ENCODE results near the gene SNX8. TPM values are rescaled to one million over a fixed set of nuclear protein-coding genes. Genes with fewer than 3 reads are reported as not detected.
A peak's percentile ranks its signal among the peaks of the same experiment; 100 is the strongest.

SNX8 gene
- total RNA-seq, 4 donors from 2014 or later, result 6.4 to 28.1 (median 24.8) TPM

DNA sequence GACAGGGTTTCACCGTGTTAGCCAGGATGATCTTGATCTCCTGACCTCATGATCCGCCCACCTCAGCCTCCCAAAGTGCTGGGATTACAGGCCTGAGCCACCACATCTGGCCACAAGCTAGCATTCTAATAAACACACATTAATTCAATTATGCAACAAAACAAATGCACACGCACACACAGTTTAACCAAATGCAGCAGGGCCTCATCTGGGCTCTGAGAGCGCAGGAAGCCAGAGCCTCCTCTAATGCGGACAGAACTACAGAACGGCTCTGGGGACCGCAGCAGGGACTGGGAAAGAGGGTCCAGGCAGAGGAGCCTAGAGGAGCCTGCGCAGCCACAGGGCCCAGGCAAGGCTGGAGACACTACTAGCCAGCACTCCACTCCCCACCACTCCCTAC lies 85.3 kb downstream of the SNX8 start:
- intact Hi-C loops (cut with DNase I; ENCODE audit: low total_unique reads), result no loop called here

DNA sequence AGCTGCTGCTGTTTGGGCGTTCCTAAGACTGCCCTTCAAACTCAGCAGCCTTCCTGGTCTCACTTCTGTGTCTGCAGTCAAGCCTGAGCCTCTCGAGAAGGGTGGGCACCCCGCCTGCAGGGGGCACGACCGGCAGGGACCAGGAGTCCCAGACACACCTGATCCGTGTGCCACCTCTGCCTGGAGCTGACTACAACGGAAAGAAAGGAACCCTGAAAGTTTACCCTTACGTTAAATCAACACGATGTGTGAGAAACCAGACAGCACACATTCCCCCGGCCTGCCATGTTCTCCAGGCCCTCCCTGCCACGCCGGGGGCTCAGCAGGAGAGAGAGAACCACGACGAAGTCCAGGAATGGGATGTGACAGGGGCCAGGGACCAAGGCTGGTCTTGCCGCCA lies 86.5 kb downstream of the SNX8 start:
- TF ChIP-seq POLR2A (IDR thresholded peaks at IDR 0.05) (no peak), CTCF (IDR thresholded peaks at IDR 0.05 in 4 of 5, conservative IDR thresholded peaks at IDR 0.05 in 1 of 5) (no peak)
- intact Hi-C loops (cut with DNase I; ENCODE audit: low total_unique reads), result no loop called here
- Histone ChIP-seq H3K9me3 (no peaks in the 10 kb centered on the region), H3K27ac (no peak overlapping the region), H3K4me1 (peaks cover 27 to 37% of the 10 kb centered on the region in 2 donors), H3K27me3 (no peaks in the 10 kb centered on the region), H3K4me3 (no peak overlapping the region), H3K36me3 (peaks cover 0 to 29% of the 10 kb centered on the region in 2 donors)
- DNase-seq (no peak), ATAC-seq (no peak)
- in situ Hi-C loops (cut with MboI; ENCODE audit: low sequenced_read_pairs in 4 of 4), result no loop called here

More for the DNA sequence above, 85.3 kb downstream of the SNX8 start:
- Histone ChIP-seq H3K36me3 (peaks cover 0 to 29% of the 10 kb centered on the region in 2 donors), H3K27me3 (no peaks in the 10 kb centered on the region), H3K27ac (no peak overlapping the region), H3K4me1 (peaks cover 26 to 37% of the 10 kb centered on the region in 2 donors), H3K9me3 (no peaks in the 10 kb centered on the region), H3K4me3 (no peak overlapping the region)
- DNase-seq, result no peak
- in situ Hi-C loops (cut with MboI; ENCODE audit: low sequenced_read_pairs in 4 of 4), result no loop called here
- ATAC-seq, result no peak
- no peak for TF ChIP-seq POLR2A (IDR thresholded peaks at IDR 0.05)
- no peak for TF ChIP-seq CTCF (IDR thresholded peaks at IDR 0.05 in 4 of 5, conservative IDR thresholded peaks at IDR 0.05 in 1 of 5)

DNA sequence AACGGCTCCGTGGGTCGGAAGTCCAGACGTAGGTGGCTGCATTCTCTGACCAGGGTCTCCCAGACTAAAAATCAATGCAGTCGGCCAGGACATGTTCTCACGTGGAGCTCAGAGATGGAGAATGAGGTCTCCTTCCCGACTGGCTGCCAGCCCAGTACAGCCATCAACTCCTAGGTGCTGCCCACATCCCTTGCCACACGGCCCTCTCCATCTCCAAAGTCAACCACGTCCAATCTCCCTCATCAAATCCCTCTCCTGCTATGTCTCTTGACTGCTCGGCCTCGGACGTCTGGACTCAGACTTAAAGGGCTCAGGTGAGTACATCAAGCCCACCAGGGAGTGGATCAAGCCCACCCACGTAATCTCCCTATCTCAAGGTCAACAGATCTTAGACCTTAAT lies 88.4 kb downstream of the SNX8 start:
- no peak for DNase-seq
- peak overlapping the region in 3 of 4 donors; percentile 69 to 82 (median 80) for H3K27ac ChIP-seq
- peaks cover 0 to 40% of the 10 kb centered on the region in 2 donors for H3K36me3 ChIP-seq
- TF ChIP-seq CTCF (IDR thresholded peaks at IDR 0.05 in 4 of 5, conservative IDR thresholded peaks at IDR 0.05 in 1 of 5), result no peak
- TF ChIP-seq POLR2A (IDR thresholded peaks at IDR 0.05), result no peak
- ATAC-seq, result no peak
- no peak overlapping the region for H3K4me3 ChIP-seq
- intact Hi-C loops (cut with DNase I; ENCODE audit: low total_unique reads) (no loop called here), in situ Hi-C loops (cut with MboI; ENCODE audit: low sequenced_read_pairs in 4 of 4) (no loop called here)
- H3K9me3 ChIP-seq, result no peaks in the 10 kb centered on the region
- peaks cover 14 to 22% of the 10 kb centered on the region in 2 donors for H3K4me1 ChIP-seq
- H3K27me3 ChIP-seq, result no peaks in the 10 kb centered on the region

DNA sequence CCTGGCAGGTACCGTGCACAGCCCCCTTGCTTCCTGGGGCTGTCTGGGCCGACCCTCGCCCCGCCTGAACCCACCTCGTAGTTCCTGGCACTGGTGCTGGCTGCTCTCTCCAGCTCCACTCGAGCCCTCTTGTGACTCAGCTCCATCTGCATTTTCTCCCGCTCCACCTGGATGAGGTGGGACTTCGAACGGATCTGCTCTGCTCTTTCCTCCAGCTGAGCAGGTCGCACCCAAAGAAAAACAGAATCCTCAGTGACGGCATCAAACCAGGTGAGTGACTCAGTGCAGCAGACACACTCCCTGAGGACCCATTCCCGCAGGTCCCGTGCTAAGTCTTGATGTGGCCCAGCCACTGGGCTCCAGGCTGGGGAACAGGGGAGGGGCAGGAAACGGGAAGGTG lies 88.9 kb downstream of the SNX8 start:
- peak overlapping the region; percentile 49 to 82 (median 74) for H3K27ac ChIP-seq
- H3K4me3 ChIP-seq, result no peak overlapping the region
- intact Hi-C loops (cut with DNase I; ENCODE audit: low total_unique reads) (no loop called here), in situ Hi-C loops (cut with MboI; ENCODE audit: low sequenced_read_pairs in 4 of 4) (no loop called here)
- H3K27me3 ChIP-seq, result no peaks in the 10 kb centered on the region
- TF ChIP-seq POLR2A (IDR thresholded peaks at IDR 0.05) (no peak), CTCF (IDR thresholded peaks at IDR 0.05 in 4 of 5, conservative IDR thresholded peaks at IDR 0.05 in 1 of 5) (no peak)
- H3K4me1 ChIP-seq, result peaks cover 14 to 20% of the 10 kb centered on the region in 2 donors
- no peaks in the 10 kb centered on the region for H3K9me3 ChIP-seq
- ATAC-seq (peak; percentile 20 to 42), DNase-seq (no peak)
- peaks cover 0 to 38% of the 10 kb centered on the region in 2 donors for H3K36me3 ChIP-seq

DNA sequence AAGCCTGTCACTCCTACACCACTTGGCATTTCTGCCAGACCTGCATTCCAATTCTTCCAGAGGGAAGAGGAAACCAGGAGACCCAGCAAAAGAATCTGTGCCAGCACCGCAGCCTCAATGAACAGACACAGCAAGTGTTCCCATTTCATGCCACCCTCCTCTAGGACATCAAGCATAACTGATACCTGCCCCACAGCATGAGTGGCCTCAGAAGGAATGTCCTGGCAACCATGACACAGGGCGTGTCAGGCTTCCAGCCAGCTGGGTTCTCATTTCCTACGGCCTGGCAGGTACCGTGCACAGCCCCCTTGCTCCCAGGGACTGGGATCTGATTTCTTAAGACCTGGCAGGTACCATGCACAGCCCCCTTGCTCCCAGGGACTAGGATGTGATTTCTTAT lies 89.3 kb downstream of the SNX8 start:
- Histone ChIP-seq H3K9me3 (no peaks in the 10 kb centered on the region), H3K27ac (peak overlapping the region; percentile 69 to 82 (median 78)), H3K4me1 (peaks cover 14 to 20% of the 10 kb centered on the region in 2 donors), H3K4me3 (peak overlapping the region in 1 of 4 donors; percentile 5), H3K36me3 (peaks cover 0 to 35% of the 10 kb centered on the region in 2 donors), H3K27me3 (no peaks in the 10 kb centered on the region)
- intact Hi-C loops (cut with DNase I; ENCODE audit: low total_unique reads) (no loop called here), in situ Hi-C loops (cut with MboI; ENCODE audit: low sequenced_read_pairs in 4 of 4) (loop anchor here in 2 of 4 donors (25.0 kb wide), 2 partner anchors 563 to 638 kb away; partner anchors contain the start of gene ELFN1 (in 1 of the 2))
- TF ChIP-seq CTCF (IDR thresholded peaks at IDR 0.05 in 4 of 5, conservative IDR thresholded peaks at IDR 0.05 in 1 of 5) (no peak), POLR2A (IDR thresholded peaks at IDR 0.05) (no peak)
- peak; percentile 58 to 80 for DNase-seq
- ATAC-seq, result peak; percentile 93 to 96
